Astrocyte of the cerebellum (primary cell): ENCODE measurements around the gene PRKCG.

Experiments used
- DNase-seq: peaks from one replicate; pipeline ENCODE4 v3.0.0-alpha.2; 2011; ENCODE audit warnings: low read depth
- H3K4me3 ChIP-seq: 2 replicates; pipeline ENCODE4 v1.5.1; 2011; ENCODE audit warnings: mild to moderate bottlenecking, low read depth, low read length, moderate library complexity
- in situ Hi-C: cut with HindIII; loops from 2 replicates; pipeline ENCODE4 v1.10.0; 2017; ENCODE audit warnings: low sequenced_read_pairs
- TF ChIP-seq, protein P1 (sequence below): IDR thresholded peaks from 2 replicates; pipeline ENCODE4 v1.5.1; 2012; ENCODE audit warnings: low read length, low read depth, moderate library complexity, mild to moderate bottlenecking; ENCODE audit errors: missing control alignments

The PRKCG gene

DNA sequence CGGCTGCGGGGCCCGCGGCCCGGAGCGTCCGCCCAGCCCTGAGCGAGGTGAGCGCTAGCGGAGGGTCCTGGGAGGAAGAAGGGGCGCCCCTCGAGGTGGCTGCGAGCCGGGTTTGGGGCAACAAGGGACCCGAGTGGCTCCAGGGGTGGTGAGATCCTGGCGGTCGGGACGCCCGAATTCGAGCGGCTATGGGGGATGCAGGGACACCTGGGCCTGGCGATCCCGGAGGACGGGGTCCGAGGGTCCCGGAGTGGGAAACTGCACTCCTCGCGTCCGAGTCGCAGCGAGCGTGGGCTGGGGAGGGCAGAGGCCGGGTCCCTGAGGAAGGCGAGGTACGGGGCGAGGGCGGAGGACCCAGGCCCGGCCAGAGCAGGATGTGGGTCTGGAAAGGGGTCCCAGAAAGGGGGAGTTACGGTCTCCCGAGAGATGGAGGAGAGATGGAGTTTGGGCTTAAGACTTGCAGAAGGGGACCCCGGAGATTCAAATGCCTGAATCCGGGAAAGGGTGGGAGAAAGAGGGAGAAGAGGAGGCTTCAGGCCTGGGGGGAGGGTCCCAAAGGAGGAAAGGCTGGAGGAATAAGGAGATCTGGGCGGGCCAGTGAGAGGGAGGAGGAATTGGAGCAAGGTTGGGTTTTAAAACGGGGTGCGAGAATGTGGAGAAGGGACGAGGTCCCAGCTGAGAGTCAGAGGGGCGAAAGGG lies 27.6 kb downstream of the PRKCG start:
- no peak for DNase-seq
- peak overlapping the region; percentile 49 for H3K4me3 ChIP-seq
- in situ Hi-C loops: loop anchor here (25.0 kb wide), 1 partner anchor 128 kb away; no protein-coding TSS in a partner anchor
- TF ChIP-seq, protein P1, sequence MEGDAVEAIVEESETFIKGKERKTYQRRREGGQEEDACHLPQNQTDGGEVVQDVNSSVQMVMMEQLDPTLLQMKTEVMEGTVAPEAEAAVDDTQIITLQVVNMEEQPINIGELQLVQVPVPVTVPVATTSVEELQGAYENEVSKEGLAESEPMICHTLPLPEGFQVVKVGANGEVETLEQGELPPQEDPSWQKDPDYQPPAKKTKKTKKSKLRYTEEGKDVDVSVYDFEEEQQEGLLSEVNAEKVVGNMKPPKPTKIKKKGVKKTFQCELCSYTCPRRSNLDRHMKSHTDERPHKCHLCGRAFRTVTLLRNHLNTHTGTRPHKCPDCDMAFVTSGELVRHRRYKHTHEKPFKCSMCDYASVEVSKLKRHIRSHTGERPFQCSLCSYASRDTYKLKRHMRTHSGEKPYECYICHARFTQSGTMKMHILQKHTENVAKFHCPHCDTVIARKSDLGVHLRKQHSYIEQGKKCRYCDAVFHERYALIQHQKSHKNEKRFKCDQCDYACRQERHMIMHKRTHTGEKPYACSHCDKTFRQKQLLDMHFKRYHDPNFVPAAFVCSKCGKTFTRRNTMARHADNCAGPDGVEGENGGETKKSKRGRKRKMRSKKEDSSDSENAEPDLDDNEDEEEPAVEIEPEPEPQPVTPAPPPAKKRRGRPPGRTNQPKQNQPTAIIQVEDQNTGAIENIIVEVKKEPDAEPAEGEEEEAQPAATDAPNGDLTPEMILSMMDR: no peak

DNA sequence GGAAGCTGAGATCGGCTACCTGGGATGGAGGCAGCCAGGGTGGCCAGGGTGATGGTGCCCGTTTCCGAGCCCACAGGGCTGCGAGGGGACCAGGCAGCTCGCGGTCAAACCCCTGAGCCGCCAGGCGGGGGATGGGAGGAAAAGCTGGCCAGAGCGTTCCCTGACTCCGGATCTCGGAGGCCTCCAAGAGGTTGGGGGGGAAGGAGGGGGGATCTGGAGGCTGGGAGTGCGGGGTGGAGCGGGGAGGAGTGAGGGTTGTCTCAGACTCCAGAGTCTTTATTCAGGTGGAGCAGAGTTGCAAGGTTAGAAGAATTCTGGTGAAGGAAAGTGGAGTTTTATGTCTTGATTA lies 28.1 kb downstream of the PRKCG start:
- DNase-seq: no peak
- peak overlapping the region; percentile 49 for H3K4me3 ChIP-seq
- in situ Hi-C loops: loop anchor here (25.0 kb wide), 1 partner anchor 127 kb away; no protein-coding TSS in a partner anchor
- TF ChIP-seq, protein P1: no peak

DNA sequence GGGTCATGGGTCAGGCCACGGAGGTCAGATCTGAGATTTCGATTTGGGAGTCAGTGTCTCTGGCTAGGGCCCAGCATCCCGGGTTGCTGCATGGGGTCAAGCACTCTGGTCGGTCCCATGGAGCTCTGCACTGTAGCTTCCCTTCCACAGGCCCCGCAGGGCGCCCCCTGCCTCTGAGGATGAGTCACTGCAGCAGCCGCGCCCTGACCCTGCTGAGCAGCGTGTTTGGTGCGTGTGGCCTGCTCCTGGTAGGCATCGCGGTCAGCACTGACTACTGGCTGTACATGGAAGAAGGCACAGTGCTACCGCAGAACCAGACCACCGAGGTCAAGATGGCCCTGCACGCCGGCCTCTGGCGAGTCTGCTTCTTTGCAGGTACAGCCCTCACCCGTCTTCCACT lies 30.7 kb downstream of the PRKCG start:
- in situ Hi-C loops: loop anchor here (25.0 kb wide), 1 partner anchor 125 kb away; no protein-coding TSS in a partner anchor
- TF ChIP-seq, protein P1: peak; percentile 12
- H3K4me3 ChIP-seq: no peak overlapping the region
- no peak for DNase-seq

DNA sequence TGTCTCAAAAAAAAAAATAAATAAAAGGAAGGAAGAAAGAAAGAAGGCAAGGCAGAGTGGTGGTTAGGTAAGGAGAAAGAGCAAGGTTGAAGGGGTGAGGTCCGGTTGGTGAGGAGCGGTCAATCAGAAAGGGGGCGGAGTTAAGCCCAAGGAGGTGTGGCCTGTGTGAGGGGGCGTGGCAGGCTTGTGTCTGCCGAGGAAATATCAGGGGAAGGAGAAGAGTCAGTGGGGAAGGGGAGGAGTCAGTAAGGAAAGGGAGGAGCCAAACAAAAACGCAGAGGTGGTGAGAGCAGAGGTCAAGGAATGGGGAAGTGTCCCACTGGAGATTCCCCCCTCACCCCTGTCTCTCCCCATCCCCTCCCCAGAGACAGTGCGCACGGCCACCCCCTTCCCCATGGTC lies 33.0 kb downstream of the PRKCG start:
- H3K4me3 ChIP-seq: no peak overlapping the region
- DNase-seq: no peak
- in situ Hi-C loops: loop anchor here (25.0 kb wide), 1 partner anchor 122 kb away; no protein-coding TSS in a partner anchor
- TF ChIP-seq, protein P1: no peak

DNA sequence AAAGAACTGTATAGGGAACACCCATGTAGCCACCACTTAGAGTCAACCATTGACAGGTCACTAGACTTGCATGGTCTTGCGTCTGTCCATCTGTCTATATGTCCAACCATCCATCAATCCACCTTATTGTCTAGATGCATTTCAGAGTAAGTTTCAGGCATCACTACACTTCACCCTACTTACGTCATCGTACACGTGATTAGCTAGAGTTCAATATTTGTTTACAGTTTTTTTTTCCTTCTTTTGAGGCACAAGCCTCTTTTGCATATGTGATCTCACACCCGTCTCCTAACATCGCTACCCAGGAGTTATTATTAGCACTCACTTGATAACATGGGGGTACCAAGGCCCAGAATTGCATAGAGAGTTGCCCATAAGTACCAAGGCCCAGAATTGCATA lies 34.0 kb downstream of the PRKCG start:
- no peak for DNase-seq
- in situ Hi-C loops: loop anchor here (25.0 kb wide), 1 partner anchor 121 kb away; no protein-coding TSS in a partner anchor
- H3K4me3 ChIP-seq: no peak overlapping the region
- TF ChIP-seq, protein P1: no peak

DNA sequence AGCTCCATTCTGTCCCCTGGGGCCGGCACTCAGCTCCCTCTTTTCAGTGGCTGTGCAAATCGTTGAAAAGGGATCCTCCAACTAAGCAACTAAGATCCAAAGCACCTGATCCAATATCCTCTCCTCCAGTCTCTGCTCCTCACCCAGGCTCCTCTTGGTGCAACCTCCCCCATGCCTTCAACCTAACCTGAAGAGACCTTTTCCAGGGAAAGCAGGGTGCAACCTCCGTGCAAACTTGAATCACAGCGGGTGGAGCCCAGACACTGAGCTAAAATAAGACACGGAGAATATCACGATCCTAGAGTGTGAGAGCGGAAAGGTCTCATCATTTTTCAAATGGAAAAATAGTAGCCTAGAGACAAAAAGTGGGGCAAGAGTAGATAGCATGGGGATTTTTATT lies 35.4 kb downstream of the PRKCG start:
- TF ChIP-seq, protein P1: no peak
- no peak for DNase-seq
- in situ Hi-C loops: loop anchor here (25.0 kb wide), 1 partner anchor 120 kb away; no protein-coding TSS in a partner anchor
- no peak overlapping the region for H3K4me3 ChIP-seq
